H1 (cell line): ENCODE data around the gene BICRAL. TPM values are rescaled to one million over a fixed set of nuclear protein-coding genes. Genes with fewer than 3 reads are reported as not detected.

Experiments
- CTCF ChIA-PET: fragments of 300-600 bp; sonication (Branson Sonifier 250); formaldehyde crosslinking; loops from one replicate; lab custom pipeline; 2021; ENCODE audit not compliant: partially characterized antibody; lab: Charles Lee
- POLR2A ChIA-PET: fragments of 300-600 bp; sonication (Branson Sonifier 250); formaldehyde crosslinking; loops from one replicate; lab custom pipeline; 2021; ENCODE audit warnings: inconsistent platforms; ENCODE audit not compliant: partially characterized antibody; lab: Charles Lee
- DNase-seq, 2 experiments: peaks; one replicate each; pipeline versions ENCODE4 v3.0.0 to v3.0.0-alpha.2; 2010 to 2022; ENCODE audit warnings: low spot score in 2 of 2, low read depth in 1 of 2, mixed read lengths in 1 of 2
- FAIRE-seq: peaks from 2 replicates; lab custom pipeline; 2011; peaks lifted over from hg19 to GRCh38; lab: Jason Lieb, UNC
- H2AFZ ChIP-seq: 2 replicates; pipeline ENCODE4 v1.8.1; 2012; ENCODE audit warnings: low read length, inconsistent platforms
- H2AK5ac ChIP-seq: 2 replicates; pipeline ENCODE4 v1.6.1; 2013; ENCODE audit warnings: low read depth, low read length
- H2BK120ac ChIP-seq: replicated peaks from 2 replicates; pipeline ENCODE3; 2013; ENCODE audit warnings: low read depth, low read length, inconsistent platforms
- H2BK12ac ChIP-seq: 2 replicates; pipeline ENCODE4 v1.6.1; 2013; ENCODE audit warnings: low read depth, low read length
- H2BK15ac ChIP-seq: 2 replicates; pipeline ENCODE4 v1.6.1; 2013; ENCODE audit warnings: low read length
- H2BK20ac ChIP-seq: 2 replicates; pipeline ENCODE4 v1.6.1; 2013; ENCODE audit warnings: low read length
- H2BK5ac ChIP-seq: 2 replicates; pipeline ENCODE4 v1.6.1; 2013; ENCODE audit warnings: low read depth, low read length
- H3K14ac ChIP-seq: 2 replicates; pipeline ENCODE4 v1.6.1; 2013; ENCODE audit warnings: inconsistent platforms; ENCODE audit not compliant: insufficient read length
- H3K18ac ChIP-seq: 2 replicates; pipeline ENCODE4 v1.6.1; 2013; ENCODE audit warnings: low read length; ENCODE audit errors: extremely low read depth
- H3K23ac ChIP-seq: 2 replicates; pipeline ENCODE4 v1.6.1; 2013; ENCODE audit warnings: inconsistent platforms; ENCODE audit not compliant: insufficient read length
- H3K23me2 ChIP-seq: 2 replicates; pipeline ENCODE4 v1.6.1; 2013; ENCODE audit warnings: low read depth, low read length
- H3K27ac ChIP-seq: 2 replicates; pipeline ENCODE4 v1.6.1; 2011; ENCODE audit warnings: low read depth, low read length, inconsistent platforms
- H3K27me3 ChIP-seq, 4 experiments: replicated peaks in 1 of 4; 1 replicate in 1 of 4; 2 replicates in 3 of 4; pipeline versions ENCODE4 v1.6.1 to v1.8.1; 2011 to 2013; ENCODE audit warnings: low read length in 3 of 4, mild to moderate bottlenecking in 3 of 4, inconsistent platforms in 2 of 4, mixed read lengths in 2 of 4, moderate library complexity in 1 of 4; ENCODE audit not compliant: control insufficient read depth in 3 of 4, insufficient read depth in 3 of 4; ENCODE audit errors: extremely low read depth in 1 of 4
- H3K36me3 ChIP-seq, 4 experiments: 2 replicates each; pipeline versions ENCODE4 v1.6.1 to v1.8.1; 2011 to 2013; ENCODE audit warnings: mild to moderate bottlenecking in 4 of 4, low read length in 3 of 4, moderate library complexity in 2 of 4, control low read depth in 1 of 4, inconsistent platforms in 1 of 4; ENCODE audit not compliant: insufficient read depth in 4 of 4, control insufficient read depth in 2 of 4
- H3K4ac ChIP-seq: replicated peaks from 2 replicates; pipeline ENCODE3; 2013; ENCODE audit warnings: low read length, low read depth, mixed read lengths, inconsistent platforms; ENCODE audit not compliant: insufficient read length
- H3K4me1 ChIP-seq, 4 experiments: replicated peaks in 1 of 4; 1 replicate in 1 of 4; 2 replicates in 3 of 4; pipeline versions ENCODE4 v1.6.1 to v1.8.1; 2011 to 2013; ENCODE audit warnings: low read length in 3 of 4, inconsistent platforms in 2 of 4, mixed read lengths in 1 of 4; ENCODE audit not compliant: insufficient read depth in 4 of 4, control insufficient read depth in 3 of 4
- H3K4me2 ChIP-seq, 2 experiments: 2 replicates each; pipeline versions ENCODE4 v1.6.1 to v1.8.1; 2011 to 2013; ENCODE audit warnings: low read depth in 2 of 2, low read length in 2 of 2, control low read depth in 1 of 2, inconsistent platforms in 1 of 2, mild to moderate bottlenecking in 1 of 2; ENCODE audit not compliant: insufficient read depth in 1 of 2
- H3K4me3 ChIP-seq, 4 experiments: fragments of 200-600, 300-600 bp in 1 of 4; sonication (generic), shearing (Covaris generic), sonication (Bioruptor Twin) in 1 of 4; 2 replicates each; pipeline versions ENCODE4 v1.5.1 to v1.8.1; 2011 to 2016; ENCODE audit warnings: low read length in 4 of 4, low read depth in 3 of 4, control low read depth in 2 of 4, inconsistent platforms in 2 of 4, mild to moderate bottlenecking in 2 of 4, mixed read lengths in 1 of 4, moderate library complexity in 1 of 4; ENCODE audit not compliant: insufficient read depth in 2 of 4; ENCODE audit errors: extremely low read depth in 1 of 4
- H3K56ac ChIP-seq: replicated peaks from 2 replicates; pipeline ENCODE3; 2013; ENCODE audit warnings: low read depth, mild to moderate bottlenecking, mixed read lengths, low read length, inconsistent platforms; ENCODE audit not compliant: insufficient read length
- H3K79me1 ChIP-seq: 2 replicates; pipeline ENCODE4 v1.6.1; 2013; ENCODE audit warnings: low read depth, low read length, control low read depth
- H3K79me2 ChIP-seq, 2 experiments: 2 replicates each; pipeline versions ENCODE4 v1.6.1 to v1.8.1; 2012 to 2013; ENCODE audit warnings: low read length in 2 of 2, mild to moderate bottlenecking in 2 of 2, inconsistent platforms in 1 of 2; ENCODE audit not compliant: insufficient read depth in 2 of 2, control insufficient read depth in 1 of 2
- H3K9ac ChIP-seq, 4 experiments: replicated peaks in 1 of 4; 1 replicate in 1 of 4; 2 replicates in 3 of 4; pipeline versions ENCODE4 v1.6.1 to v1.8.1; 2011 to 2013; ENCODE audit warnings: low read depth in 3 of 4, low read length in 3 of 4, control low read depth in 2 of 4, mild to moderate bottlenecking in 2 of 4, moderate library complexity in 2 of 4, inconsistent platforms in 1 of 4; ENCODE audit errors: extremely low read depth in 1 of 4
- H3K9me3 ChIP-seq, 2 experiments: 2 replicates each; pipeline versions ENCODE4 v1.6.1 to v1.8.1; 2012 to 2013; ENCODE audit warnings: mild to moderate bottlenecking in 2 of 2, moderate library complexity in 2 of 2, control low read depth in 1 of 2, inconsistent platforms in 1 of 2, low read depth in 1 of 2, low read length in 1 of 2, mixed read lengths in 1 of 2; ENCODE audit not compliant: insufficient read depth in 2 of 2
- H4K20me1 ChIP-seq, 2 experiments: replicated peaks in 1 of 2; 2 replicates each; pipeline versions ENCODE3 to v1.8.1; 2011 to 2013; ENCODE audit warnings: inconsistent platforms in 2 of 2, low read length in 2 of 2, mild to moderate bottlenecking in 1 of 2; ENCODE audit not compliant: insufficient read depth in 2 of 2, control insufficient read depth in 1 of 2
- H4K5ac ChIP-seq: 2 replicates; pipeline ENCODE4 v1.6.1; 2013; ENCODE audit warnings: low read length, low read depth, mixed read lengths, inconsistent platforms; ENCODE audit not compliant: insufficient read length
- H4K8ac ChIP-seq: 2 replicates; pipeline ENCODE4 v1.8.0; 2013; ENCODE audit warnings: mild to moderate bottlenecking, moderate library complexity, low read length, inconsistent platforms; ENCODE audit not compliant: insufficient read depth; ENCODE audit errors: extremely low read depth
- H4K91ac ChIP-seq: replicated peaks from 2 replicates; pipeline ENCODE3; 2013; ENCODE audit warnings: low read length, mixed read lengths, inconsistent platforms; ENCODE audit not compliant: insufficient read length
- EGR1 ChIP-seq: IDR thresholded peaks from 2 replicates; pipeline ENCODE4 v1.6.1; 2011; ENCODE audit warnings: low read depth, low read length, borderline replicate concordance
- HDAC2 ChIP-seq, 2 experiments: fragments of 300-600 bp in 1 of 2; sonication (generic) in 1 of 2; IDR thresholded peaks; 2 replicates each; pipeline ENCODE4 v1.6.1; 2011 to 2012; ENCODE audit warnings: low read depth in 2 of 2, low read length in 2 of 2, mild to moderate bottlenecking in 2 of 2, moderate library complexity in 2 of 2, borderline replicate concordance in 1 of 2, inconsistent platforms in 1 of 2
- KDM5A ChIP-seq: fragments of 200-600 bp; IDR thresholded peaks from 2 replicates; pipeline ENCODE4 v1.7.1; 2012; ENCODE audit warnings: mild to moderate bottlenecking, low read length, inconsistent platforms, mixed read lengths
- RBBP5 ChIP-seq: IDR thresholded peaks from 2 replicates; pipeline ENCODE4 v1.7.1; 2012; ENCODE audit warnings: low read depth, mild to moderate bottlenecking, inconsistent platforms, low read length, moderate library complexity, borderline replicate concordance
- RNF2 ChIP-seq: fragments of 200-900, 300-1000 bp; sonication (generic); IDR thresholded peaks from 2 replicates; pipeline ENCODE4 v1.7.1; 2016; ENCODE audit warnings: borderline replicate concordance, low read depth, mild to moderate bottlenecking, antibody characterized with exemption, low read length; ENCODE audit not compliant: poor library complexity, severe bottlenecking; ENCODE audit errors: missing control alignments
- SAP30 ChIP-seq: fragments of 300-600 bp; sonication (generic); IDR thresholded peaks from 2 replicates; pipeline ENCODE4 v1.7.1; 2012; ENCODE audit warnings: low read length, moderate library complexity, mild to moderate bottlenecking, inconsistent platforms; ENCODE audit not compliant: insufficient read depth, insufficient replicate concordance
- SIX5 ChIP-seq: IDR thresholded peaks from 2 replicates; pipeline ENCODE4 v1.6.1; 2011; ENCODE audit warnings: mild to moderate bottlenecking, low read depth, low read length
- WGBS, 2 experiments: shearing (Covaris generic) in 1 of 2; methylation state at CpG; one replicate each; pipeline versions ENCODE4 v1.1.6 to v1.1.7; 2013 to 2015; ENCODE audit warnings: low lambda C conversion rate in 2 of 2, mixed read lengths in 2 of 2, inconsistent platforms in 1 of 2, low coverage in 1 of 2, missing lambda C conversion rate in 1 of 2; ENCODE audit not compliant: insufficient replicate concordance in 2 of 2, insufficient coverage in 1 of 2, insufficient read length in 1 of 2; ENCODE audit errors: extremely low coverage in 1 of 2, missing lambda C conversion rate in 1 of 2; 5-methylcytosine and 5-hydroxymethylcytosine counted together
- polyA plus RNA-seq, 7 experiments: library from polyadenylated mRNA; depleted of rRNA in 3 of 7; stranded (reverse) in 5 of 7; unstranded in 2 of 7; fragments of >200 nt in 5 of 7; fragments of 200-250 nt in 2 of 7; gene quantifications; 1 replicate in 5 of 7; 2 replicates in 1 of 7; 4 replicates in 1 of 7; pipeline versions ENCODE4 v1.2.1 to v1.2.3, GENCODE V29; 2011 to 2013; ENCODE audit warnings: missing spikeins in 2 of 7, mixed read lengths in 2 of 7
- total RNA-seq: library from RNA; stranded (reverse); fragmentation: NEBNext Ultra II Directional; extraction: Animal tissue kit (Norgen Biotek cat#: 25700); gene quantifications from 2 replicates; pipeline ENCODE4 v1.2.1, GENCODE V29; 2021

Gene BICRAL
- total and polyA plus RNA-seq, 2 of the 8 experiments (the other 6 are each of a cell fraction or from before 2014, with no cell fraction given): 9.4 to 12.2 TPM

DNA sequence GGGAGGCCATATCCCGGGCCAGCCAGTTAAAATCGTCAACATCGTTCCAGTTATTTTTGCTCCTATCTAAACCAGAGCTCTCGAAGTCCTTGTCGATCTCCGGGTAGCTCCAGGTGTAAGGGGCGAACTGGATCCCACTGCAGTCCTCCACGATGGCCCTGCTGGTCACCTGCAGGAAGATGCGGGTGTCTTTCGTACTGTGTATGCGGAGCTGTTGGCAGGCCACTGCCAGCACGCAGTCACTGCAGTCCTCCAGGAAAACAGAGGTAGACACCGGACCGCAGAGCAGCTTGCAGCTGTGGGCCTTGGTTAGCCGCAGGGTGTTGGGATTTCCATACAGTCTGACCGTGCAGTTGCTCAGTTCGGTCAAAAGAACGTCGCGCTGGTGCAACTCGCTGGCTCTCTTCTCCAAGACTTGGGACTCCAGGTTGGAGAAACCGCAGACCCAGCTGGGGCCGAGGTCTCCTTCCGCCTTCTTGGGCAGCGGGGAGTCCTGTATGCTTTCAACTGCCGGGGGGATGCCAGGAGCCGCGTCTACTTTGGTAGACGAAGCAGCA is 36.7 kb upstream of the BICRAL start:
- POLR2A ChIA-PET: interaction anchor here (0.9 to 17.0 kb wide), 17 partner anchors 8 to 298 kb away, joined by 3 to 277 read pairs (median 6); partner anchors contain the start of genes BICRAL, GNMT, PRPH2 and RPL7L1
- FAIRE-seq: no peak
- WGBS, 2 experiments: 8% methylated on average over 29 of the region's 29 CpGs; no CpG with 5 or more reads in 1 of the 2 experiments
- TF ChIP-seq SIX5 (no peak), EGR1 (no peak), RNF2 (no peak), KDM5A (no peak), RBBP5 (0 out of 2 replicates have a peak, but pooled peaks have one; percentile 11), HDAC2 (IDR thresholded peaks at IDR 0.05; ENCODE audit: borderline replicate concordance in 1 of 2, low read depth in 2 of 2, low read length in 2 of 2) (no peak), SAP30 (peak; percentile 26)

More for the DNA sequence above, 36.7 kb upstream of the BICRAL start:
- Histone ChIP-seq H2AFZ (no peak overlapping the region), H3K4me3 (peak overlapping the region; percentile 88 to 99 (median 96)), H2BK20ac (no peak overlapping the region), H3K27me3 (no peaks in the 10 kb centered on the region), H4K20me1 (peaks cover 5 to 6% of the 10 kb centered on the region in 2 experiments), H4K8ac (no peak overlapping the region), H3K79me2 (peaks cover 0 to 26% of the 10 kb centered on the region in 2 experiments; a peak in 3 of 4 replicates), H3K79me1 (peaks cover 8% of the 10 kb centered on the region; the same call in 1 of the 2 replicates), H3K4me2 (peak overlapping the region; percentile 88 to 95), H3K14ac (no peak overlapping the region), H2BK15ac (no peak overlapping the region), H3K4ac (no peak overlapping the region), H2AK5ac (no peak overlapping the region), H3K23me2 (peaks cover 13% of the 10 kb centered on the region), H2BK12ac (no peak overlapping the region), H3K18ac (no peak overlapping the region), H4K5ac (no peak overlapping the region), H3K9me3 (no peaks in the 10 kb centered on the region), H3K9ac (peak overlapping the region; percentile 88 to 98 (median 92)), H2BK5ac (peak overlapping the region; percentile 86; the same call in 1 of the 2 replicates), H3K27ac (peak overlapping the region; percentile 84; the same call in 1 of the 2 replicates), H3K56ac (peak overlapping the region; percentile 1), H3K23ac (no peak overlapping the region), H4K91ac (no peak overlapping the region), H3K4me1 (peaks cover 5 to 7% (median 6%) of the 10 kb centered on the region in 4 experiments; a peak in 6 of 7 replicates), H3K36me3 (no peaks in the 10 kb centered on the region), H2BK120ac (no peak overlapping the region)
- CTCF ChIA-PET: interaction anchor here (0.8 to 1.8 kb wide), 5 partner anchors 19 to 336 kb away, joined by 3 to 5 read pairs (median 4); no protein-coding TSS in a partner anchor
- peak in 1 of 2 experiments; percentile 56 for DNase-seq
